H1 (cell line): Measurements from ENCODE around the gene C19orf44. TPM values are rescaled to one million over a fixed set of nuclear protein-coding genes. Genes with fewer than 3 reads are reported as not detected.

Experiments used
- CEBPB ChIP-seq: IDR thresholded peaks from 2 replicates; pipeline ENCODE4 v1.6.1; 2012; ENCODE audit warnings: low read depth, low read length
- CTBP2 ChIP-seq: IDR thresholded peaks from 2 replicates; pipeline ENCODE4 v1.7.0; 2011; ENCODE audit warnings: borderline replicate concordance, mild to moderate bottlenecking, moderate library complexity, mixed read lengths, low read length; ENCODE audit not compliant: insufficient read depth, insufficient read length
- EP300 ChIP-seq, 2 experiments: IDR thresholded peaks; 1 replicate in 1 of 2; 2 replicates in 1 of 2; pipeline ENCODE4 v1.6.1; 2011 to 2012; ENCODE audit warnings: low read depth in 2 of 2, low read length in 2 of 2, mild to moderate bottlenecking in 2 of 2, borderline replicate concordance in 1 of 2, inconsistent platforms in 1 of 2, moderate library complexity in 1 of 2
- EZH2 ChIP-seq: fragments of 200-600 bp; sonication (generic); IDR thresholded peaks from 2 replicates; pipeline ENCODE4 v1.7.1; 2012; ENCODE audit warnings: low read depth, mild to moderate bottlenecking, moderate library complexity, low read length, inconsistent platforms; ENCODE audit not compliant: severe bottlenecking
- FOSL1 ChIP-seq: IDR thresholded peaks from 2 replicates; pipeline ENCODE4 v1.6.1; 2011; ENCODE audit warnings: mild to moderate bottlenecking, low read depth, low read length, moderate library complexity; ENCODE audit not compliant: insufficient read depth
- GABPA ChIP-seq: IDR thresholded peaks from 2 replicates; pipeline ENCODE4 v1.6.1; 2011; ENCODE audit warnings: mild to moderate bottlenecking, low read length, moderate library complexity, borderline replicate concordance; ENCODE audit not compliant: insufficient read depth
- HDAC2 ChIP-seq, 2 experiments: fragments of 300-600 bp in 1 of 2; sonication (generic) in 1 of 2; IDR thresholded peaks; 2 replicates each; pipeline ENCODE4 v1.6.1; 2011 to 2012; ENCODE audit warnings: low read depth in 2 of 2, low read length in 2 of 2, mild to moderate bottlenecking in 2 of 2, moderate library complexity in 2 of 2, borderline replicate concordance in 1 of 2, inconsistent platforms in 1 of 2
- POLR2A ChIP-seq, 2 experiments: IDR thresholded peaks; 1 replicate in 1 of 2; 2 replicates in 1 of 2; pipeline ENCODE4 v1.6.1; 2011; ENCODE audit warnings: low read depth in 2 of 2, low read length in 2 of 2, mild to moderate bottlenecking in 2 of 2; ENCODE audit errors: control extremely low read depth in 1 of 2
- SAP30 ChIP-seq: fragments of 300-600 bp; sonication (generic); IDR thresholded peaks from 2 replicates; pipeline ENCODE4 v1.7.1; 2012; ENCODE audit warnings: low read length, moderate library complexity, mild to moderate bottlenecking, inconsistent platforms; ENCODE audit not compliant: insufficient read depth, insufficient replicate concordance
- SIN3A ChIP-seq, 2 experiments: IDR thresholded peaks in 1 of 2; conservative IDR thresholded peaks in 1 of 2; 2 replicates each; pipeline ENCODE4 v1.6.1; 2011 to 2012; ENCODE audit warnings: low read length in 2 of 2, improper control_type of control experiment in 1 of 2, low read depth in 1 of 2, mild to moderate bottlenecking in 1 of 2
- SIX5 ChIP-seq: IDR thresholded peaks from 2 replicates; pipeline ENCODE4 v1.6.1; 2011; ENCODE audit warnings: mild to moderate bottlenecking, low read depth, low read length
- SP4 ChIP-seq: IDR thresholded peaks from 2 replicates; pipeline ENCODE4 v1.6.1; 2012; ENCODE audit warnings: low read length, inconsistent platforms
- SRF ChIP-seq: IDR thresholded peaks from 2 replicates; pipeline ENCODE4 v1.6.1; 2011; ENCODE audit warnings: mild to moderate bottlenecking, low read depth, low read length, moderate library complexity
- ZNF274 ChIP-seq: IDR thresholded peaks from 2 replicates; pipeline ENCODE4 v1.7.0; 2012; ENCODE audit warnings: low read length, borderline replicate concordance; ENCODE audit errors: extremely low read depth
- polyA plus RNA-seq, 7 experiments: library from polyadenylated mRNA; depleted of rRNA in 3 of 7; stranded (reverse) in 5 of 7; unstranded in 2 of 7; fragments of >200 nt in 5 of 7; fragments of 200-250 nt in 2 of 7; gene quantifications; 1 replicate in 5 of 7; 2 replicates in 1 of 7; 4 replicates in 1 of 7; pipeline versions ENCODE4 v1.2.1 to v1.2.3, GENCODE V29; 2011 to 2013; ENCODE audit warnings: missing spikeins in 2 of 7, mixed read lengths in 2 of 7
- total RNA-seq: library from RNA; stranded (reverse); fragmentation: NEBNext Ultra II Directional; extraction: Animal tissue kit (Norgen Biotek cat#: 25700); gene quantifications from 2 replicates; pipeline ENCODE4 v1.2.1, GENCODE V29; 2021
- TF ChIP-seq, protein P1 (sequence below): IDR thresholded peaks from 2 replicates; pipeline ENCODE4 v1.6.1; 2012; ENCODE audit warnings: low read length, inconsistent platforms

Gene C19orf44
- total and polyA plus RNA-seq, 2 of the 8 experiments (the other 6 are each of a cell fraction or from before 2014, with no cell fraction given), result 2.1 to 4.5 TPM

DNA sequence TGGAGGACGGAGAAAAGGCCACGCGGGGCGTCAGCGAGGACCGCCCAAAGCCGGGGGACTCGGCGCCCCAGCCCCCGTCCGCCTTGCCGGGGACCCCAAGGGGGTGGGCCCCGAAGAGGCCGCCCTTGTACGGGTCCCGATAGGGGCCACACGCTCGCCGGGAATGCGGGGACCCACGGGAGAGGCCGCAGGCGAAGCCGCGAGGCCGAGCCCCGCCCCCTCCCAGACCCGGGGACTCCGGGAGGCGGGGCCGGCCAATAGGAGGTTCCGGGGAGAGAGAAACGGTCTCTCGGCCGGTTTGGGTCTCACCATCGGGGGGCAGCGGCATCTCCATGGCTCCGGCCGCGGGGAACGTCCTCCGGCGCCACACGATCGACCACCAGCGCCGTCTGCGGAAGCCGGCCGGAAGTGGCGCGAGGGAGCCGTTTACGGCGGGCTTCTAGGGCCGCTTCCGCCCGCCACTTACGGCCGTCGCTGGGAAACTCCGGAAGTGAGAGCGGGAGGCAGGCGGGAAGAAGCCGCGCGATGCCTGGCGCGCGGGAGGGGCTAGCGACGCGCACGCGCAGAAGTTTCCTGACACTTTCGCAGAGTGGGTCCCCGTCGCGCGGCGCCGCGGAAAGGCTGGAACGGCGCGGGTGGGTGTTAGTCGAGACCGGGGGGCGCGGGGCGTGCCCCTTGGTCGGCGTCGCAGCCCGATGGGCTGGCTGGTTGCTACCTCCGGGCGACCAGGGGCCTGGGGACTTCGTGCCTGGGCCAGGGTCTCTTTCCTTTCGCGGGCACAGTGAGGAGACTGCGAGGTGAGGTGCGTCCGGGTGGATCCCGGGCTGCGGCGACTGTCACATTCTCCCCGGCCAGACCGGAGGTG lies 46.1 kb downstream of the C19orf44 start, which contains the start of gene CHERP (continued):
- TF ChIP-seq, protein P1, sequence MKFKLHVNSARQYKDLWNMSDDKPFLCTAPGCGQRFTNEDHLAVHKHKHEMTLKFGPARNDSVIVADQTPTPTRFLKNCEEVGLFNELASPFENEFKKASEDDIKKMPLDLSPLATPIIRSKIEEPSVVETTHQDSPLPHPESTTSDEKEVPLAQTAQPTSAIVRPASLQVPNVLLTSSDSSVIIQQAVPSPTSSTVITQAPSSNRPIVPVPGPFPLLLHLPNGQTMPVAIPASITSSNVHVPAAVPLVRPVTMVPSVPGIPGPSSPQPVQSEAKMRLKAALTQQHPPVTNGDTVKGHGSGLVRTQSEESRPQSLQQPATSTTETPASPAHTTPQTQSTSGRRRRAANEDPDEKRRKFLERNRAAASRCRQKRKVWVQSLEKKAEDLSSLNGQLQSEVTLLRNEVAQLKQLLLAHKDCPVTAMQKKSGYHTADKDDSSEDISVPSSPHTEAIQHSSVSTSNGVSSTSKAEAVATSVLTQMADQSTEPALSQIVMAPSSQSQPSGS, result no peak
- TF ChIP-seq HDAC2 (IDR thresholded peaks at IDR 0.05; ENCODE audit: borderline replicate concordance in 1 of 2, low read depth in 2 of 2, low read length in 2 of 2) (0 out of 4 replicates have a peak, but pooled peaks of 1 of the 2 experiments have one; percentile 19), FOSL1 (no peak), POLR2A (IDR thresholded peaks at IDR 0.05; ENCODE audit: control extremely low read depth in 1 of 2, low read depth in 2 of 2, low read length in 2 of 2) (peak; percentile 63 to 86), EZH2 (no peak), CTBP2 (no peak), SRF (no peak), ZNF274 (no peak), CEBPB (no peak), SP4 (no peak), GABPA (peak; percentile 89), SAP30 (no peak), EP300 (IDR thresholded peaks at IDR 0.05; ENCODE audit: borderline replicate concordance in 1 of 2, low read depth in 2 of 2, low read length in 2 of 2) (no peak), SIN3A (conservative IDR thresholded peaks at IDR 0.05 in 1 of 2, IDR thresholded peaks at IDR 0.05 in 1 of 2; ENCODE audit: low read depth in 1 of 2, low read length in 2 of 2) (0 out of 4 replicates have a peak, but pooled peaks of 1 of the 2 experiments have one; percentile 16), SIX5 (no peak)
